GM18517 (cell line): ENCODE measurements around the gene ZNF644.
"Not testable (repeated sequence)": the region's sequence is repeated elsewhere in the genome, so short reads cannot be mapped to it uniquely, and the experiment has no call there.

Experiments used
- ATAC-seq: cut with Tn5 transposase; IDR thresholded peaks from one replicate; pipeline ENCODE4 v1.9.1; 2021; ENCODE audit warnings: mild to moderate bottlenecking, moderate library complexity; ENCODE audit not compliant: unreplicated experiment

Gene ZNF644

GRCh38 chr1:91021686-91022517, at the start of gene ZNF644:
Gene ZNF644 (minus strand): TSS chr1:91022035. CDS start chr1:90982353, 39,682 bp downstream.
- ATAC-seq, result peak; percentile 93

- no peak for ATAC-seq
Observed at GRCh38 chr1:91070298-91070697, 48.5 kb upstream of the ZNF644 start.

DNA sequence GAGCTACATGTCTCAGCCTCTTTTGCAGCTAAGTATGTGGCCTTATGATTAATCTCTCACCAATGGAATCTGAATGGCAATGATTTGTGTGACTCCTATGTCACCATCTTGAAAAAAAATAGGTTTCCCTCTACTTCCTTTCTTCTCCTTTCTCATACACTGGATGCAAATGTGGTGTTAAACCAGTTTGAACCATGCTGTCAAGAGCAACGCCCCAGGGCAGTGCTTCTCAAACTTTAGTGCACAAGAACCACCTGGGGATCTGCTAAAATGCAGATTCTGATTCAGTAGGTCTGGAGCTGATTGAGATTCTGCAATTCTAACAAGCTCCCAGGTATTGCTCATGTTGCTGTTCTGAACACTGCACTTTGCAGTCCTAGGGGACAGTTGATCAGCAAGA, 44.7 kb upstream of the ZNF644 start:
- ATAC-seq, result no peak

DNA sequence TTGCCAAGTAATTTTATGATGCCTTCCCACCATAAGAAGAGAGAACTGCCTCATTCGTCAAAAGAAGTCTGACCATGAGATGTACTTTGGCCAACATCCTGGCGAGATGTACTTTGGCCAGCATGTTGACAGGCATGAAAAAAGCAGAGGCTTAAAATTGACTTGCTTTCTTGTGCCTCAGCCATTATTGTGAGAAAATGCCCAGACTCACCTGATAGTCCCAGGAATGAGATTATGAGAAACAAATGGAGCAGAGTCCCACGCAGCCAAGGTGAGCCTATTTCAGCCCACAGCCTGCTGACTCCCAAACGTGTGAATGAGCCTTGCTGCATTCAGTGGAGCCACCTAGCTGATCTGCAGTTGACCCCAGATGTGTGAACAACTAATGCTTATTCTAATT, 43.5 kb upstream of the ZNF644 start:
- no peak for ATAC-seq

DNA sequence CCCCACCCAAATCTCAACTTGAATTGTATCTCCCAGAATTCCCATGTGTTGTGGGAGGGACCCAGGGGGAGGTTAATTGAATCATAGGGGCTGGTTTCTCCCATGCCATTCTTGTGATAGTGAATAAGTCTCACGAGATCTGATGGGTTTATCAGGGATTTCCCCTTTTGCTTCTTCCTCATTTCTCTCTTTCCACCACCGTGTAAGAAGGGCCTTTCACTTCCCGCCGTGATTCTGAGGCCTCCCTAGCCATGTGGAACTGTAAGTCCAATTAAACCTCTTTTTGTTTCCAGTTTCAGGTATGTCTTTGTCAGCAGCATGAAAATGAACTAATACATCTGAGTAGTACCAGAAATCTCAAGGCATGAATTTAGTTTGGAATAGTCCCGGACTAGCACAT, 41.6 kb upstream of the ZNF644 start:
- not testable (repeated sequence) for ATAC-seq

GRCh38 chr1:91059157-91059556, 37.3 kb upstream of the ZNF644 start:
- no peak for ATAC-seq

DNA sequence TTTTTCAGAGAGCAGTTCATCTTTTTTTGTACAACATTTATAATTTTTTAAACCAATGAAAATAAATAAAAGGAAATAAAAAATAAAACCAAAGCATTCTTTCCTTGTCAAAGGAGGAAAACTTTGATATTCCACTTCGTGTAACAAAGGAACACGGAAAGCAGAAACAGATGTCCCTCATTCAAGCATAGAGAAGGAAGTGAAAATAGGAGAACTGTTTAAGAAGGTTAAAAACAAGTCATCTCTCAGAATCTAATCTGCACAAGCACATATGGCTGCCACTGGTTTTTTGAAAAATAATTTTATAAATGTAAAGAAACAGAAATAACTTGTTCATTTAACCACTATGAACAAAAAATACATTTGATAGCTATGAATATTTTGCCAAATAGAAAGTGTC, 35.9 kb upstream of the ZNF644 start:
- peak; percentile 62 for ATAC-seq

DNA sequence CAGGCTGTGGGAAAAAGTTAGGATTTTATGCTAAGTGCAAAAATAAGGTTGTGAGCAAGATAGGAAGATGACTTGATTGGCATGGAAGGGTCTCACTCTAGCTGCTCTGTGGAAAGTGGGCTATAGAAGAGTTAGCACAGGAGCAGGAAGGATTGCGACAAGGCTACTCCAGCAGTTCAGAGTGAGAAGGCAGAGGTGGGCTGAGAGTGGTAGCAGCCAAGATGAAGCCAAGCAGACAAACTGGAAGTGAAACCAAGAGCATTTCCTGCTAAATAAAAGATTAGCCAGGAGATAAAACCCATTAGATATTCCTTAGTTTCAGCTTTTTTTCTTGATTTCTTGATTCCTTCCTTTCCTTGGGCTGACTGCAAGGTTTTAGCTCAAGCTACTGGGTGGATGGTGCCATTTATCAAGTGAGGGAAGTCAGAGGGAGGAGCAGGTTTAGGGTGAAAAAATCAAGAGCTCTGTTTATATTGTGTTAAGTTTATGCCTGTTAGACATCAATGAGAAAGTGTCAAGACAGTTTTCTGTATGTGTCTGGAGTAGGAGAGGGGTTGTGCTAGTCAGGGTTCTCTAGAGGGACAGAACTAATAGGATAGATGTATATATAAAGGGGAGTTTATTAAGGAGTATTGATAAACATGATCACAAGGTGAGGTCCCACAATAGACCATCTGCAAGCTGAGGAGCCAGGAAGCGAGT, 33.1 kb upstream of the ZNF644 start:
- peak; percentile 72 for ATAC-seq

DNA sequence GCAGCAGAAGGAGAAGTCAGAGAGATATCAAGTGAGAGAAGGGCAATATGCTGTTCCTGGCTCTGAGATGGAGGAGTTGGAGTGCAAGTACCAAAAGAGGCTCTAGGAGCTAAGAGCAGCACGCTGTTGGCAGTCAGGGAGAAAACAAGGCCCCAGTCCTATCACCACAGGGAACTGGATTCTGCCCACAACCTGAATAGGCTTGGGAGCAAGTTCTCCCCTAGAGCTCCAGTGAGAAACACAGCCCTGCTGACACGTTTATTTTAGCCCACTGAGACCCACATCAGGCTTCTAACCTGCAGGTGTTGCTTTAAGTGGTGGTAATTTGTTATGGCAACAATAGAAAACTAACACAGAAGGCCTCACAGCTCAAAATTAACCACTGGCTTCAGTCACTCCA, 31.8 kb upstream of the ZNF644 start:
- ATAC-seq, result no peak

DNA sequence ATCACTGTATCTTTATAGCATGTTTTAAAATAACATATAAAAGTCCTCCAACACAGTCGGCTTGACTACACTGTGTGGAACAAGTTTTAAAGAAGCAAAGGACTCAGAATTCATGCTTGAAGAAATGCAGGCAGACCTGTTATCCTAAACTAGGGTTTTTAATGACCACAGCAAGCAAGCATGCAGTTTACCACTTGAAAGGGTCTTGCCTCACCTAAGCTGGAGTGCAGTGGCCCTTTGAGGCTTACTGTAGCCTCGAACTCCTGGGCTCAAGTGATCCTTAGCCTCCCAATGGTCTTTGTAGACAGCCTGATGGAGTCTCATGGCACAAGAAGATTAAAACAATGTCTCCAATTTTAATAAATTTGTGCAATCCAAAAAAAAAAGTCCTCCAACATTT, 27.7 kb upstream of the ZNF644 start:
- ATAC-seq, result not testable (repeated sequence)

- ATAC-seq, result no peak
Observed at GRCh38 chr1:91046766-91047165, 24.9 kb upstream of the ZNF644 start.

GRCh38 chr1:91045284-91045683, 23.4 kb upstream of the ZNF644 start:
- no peak for ATAC-seq

DNA sequence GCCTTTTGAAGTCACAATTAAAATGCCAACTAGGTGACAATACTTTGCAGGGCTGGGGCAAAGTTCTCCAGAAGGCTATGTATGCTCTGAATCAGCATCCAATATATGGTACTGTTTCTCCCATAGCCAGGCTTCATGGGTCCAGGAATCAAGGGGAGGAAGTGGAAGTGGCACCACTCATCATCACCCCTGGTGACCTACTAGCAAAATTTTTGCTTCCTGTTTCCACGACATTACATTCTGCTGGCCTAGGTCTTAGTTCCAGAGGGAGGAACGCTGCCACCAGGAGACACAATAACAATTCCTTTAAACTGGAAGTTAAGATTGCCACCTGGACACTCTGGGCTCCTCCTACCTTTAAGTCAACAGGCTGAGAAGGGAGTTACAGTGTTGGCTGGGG, 22.9 kb upstream of the ZNF644 start:
- not testable (repeated sequence) for ATAC-seq

GRCh38 chr1:91042372-91042771, 20.5 kb upstream of the ZNF644 start:
- not testable (repeated sequence) for ATAC-seq

DNA sequence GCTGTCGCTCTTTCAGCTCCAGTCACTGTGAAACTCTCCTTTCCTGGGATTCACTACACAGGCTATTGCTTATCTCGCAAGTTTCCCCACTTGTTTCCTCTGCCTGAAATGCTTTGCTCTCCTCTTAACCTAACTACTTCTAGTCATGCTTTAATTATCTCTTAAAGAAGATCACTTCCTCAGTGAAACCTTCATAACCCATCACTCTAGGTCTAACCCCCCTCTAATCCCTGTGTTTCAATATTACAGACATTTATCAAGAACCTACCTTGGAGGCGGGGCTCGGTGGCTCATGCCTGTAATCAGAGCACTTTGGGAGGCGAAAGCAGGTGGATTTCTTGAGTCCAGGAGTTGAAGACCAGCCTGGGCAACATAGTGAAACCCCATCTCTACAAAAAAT, 16.7 kb upstream of the ZNF644 start:
- no peak for ATAC-seq

DNA sequence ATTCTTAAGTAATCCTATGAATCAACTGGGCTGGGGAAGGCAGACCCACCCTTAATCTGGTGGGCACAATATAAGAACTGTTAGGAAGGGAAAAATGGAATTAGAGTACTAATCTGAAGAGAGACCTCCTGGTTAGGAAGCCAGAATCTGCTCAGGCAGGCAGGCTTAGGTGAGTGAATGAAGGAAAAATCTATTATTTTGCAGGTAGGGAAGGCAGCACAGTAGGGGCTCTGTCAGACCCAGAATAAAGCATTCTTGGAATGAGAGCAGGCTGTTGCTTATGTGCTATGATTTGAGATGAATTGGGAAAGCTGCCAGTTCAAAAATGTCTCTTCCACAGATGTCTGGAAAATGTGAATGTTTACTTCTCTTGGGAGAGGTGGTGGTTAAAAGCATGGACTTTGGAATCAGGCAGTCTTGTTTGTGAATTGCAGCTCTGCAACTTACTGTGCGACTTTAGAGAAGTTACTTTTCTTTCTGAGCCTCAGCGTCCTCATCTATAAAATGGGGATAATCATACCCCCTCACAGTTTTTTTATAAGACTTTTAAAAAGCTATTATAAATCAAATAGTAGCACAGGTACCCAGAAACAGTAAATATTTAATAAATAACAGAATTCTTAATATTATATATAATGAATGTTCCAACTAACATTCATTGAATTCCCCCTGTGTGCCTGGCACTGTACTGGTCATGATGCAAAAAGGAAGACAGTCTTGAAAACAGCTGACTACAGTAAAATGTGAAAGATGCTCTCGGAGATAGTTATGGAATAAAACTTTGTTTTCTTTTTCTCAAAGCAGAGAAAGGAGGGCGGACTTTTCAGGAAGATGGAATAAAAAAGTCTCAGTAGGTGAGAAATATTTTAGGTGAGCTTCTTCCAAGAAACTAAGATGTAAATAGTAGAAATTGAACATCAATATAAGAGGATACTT, 15.3 kb upstream of the ZNF644 start:
- ATAC-seq, result no peak

- no peak for ATAC-seq
Observed at GRCh38 chr1:91032349-91032748, 10.5 kb upstream of the ZNF644 start.

DNA sequence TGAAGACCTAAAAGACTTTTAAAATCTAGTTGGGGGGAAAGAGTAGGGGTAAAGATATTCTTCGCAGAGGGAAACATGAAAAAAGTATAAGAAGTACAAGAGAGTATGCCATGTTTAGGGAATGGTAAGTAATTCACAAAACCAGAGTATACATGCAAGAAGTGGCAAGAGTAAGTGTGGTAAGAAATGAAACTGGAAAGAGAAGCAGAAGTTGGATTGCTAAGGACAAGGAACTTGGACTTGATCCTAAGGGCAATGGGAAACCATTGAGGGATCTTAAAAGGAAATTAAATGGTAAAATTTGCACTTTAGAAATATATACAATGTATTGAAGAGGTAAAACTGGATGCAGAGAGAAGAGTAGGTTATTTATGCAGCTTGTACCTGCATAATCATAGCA, 9.2 kb upstream of the ZNF644 start:
- ATAC-seq, result no peak

- no peak for ATAC-seq
Observed at GRCh38 chr1:91026777-91027176, 4.9 kb upstream of the ZNF644 start.

DNA sequence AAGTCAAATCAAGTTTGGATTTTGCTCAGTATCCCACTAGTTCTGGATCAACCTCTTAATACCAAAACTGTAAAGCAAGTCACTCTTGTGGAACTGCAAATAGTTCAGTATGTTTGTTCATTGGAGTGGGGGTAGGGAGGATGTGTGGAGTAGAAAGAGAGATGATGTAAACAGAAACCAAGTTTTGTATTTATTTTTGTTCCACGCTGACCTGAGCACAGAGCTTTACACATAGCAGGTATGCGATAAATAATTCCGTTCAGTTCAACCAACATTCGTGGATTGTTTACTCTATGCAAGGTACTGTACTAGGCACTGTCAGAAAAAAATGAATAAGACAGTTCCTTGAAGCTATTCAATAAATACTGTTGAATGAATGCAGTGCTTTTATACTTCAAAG, 4.5 kb upstream of the ZNF644 start:
- ATAC-seq, result no peak

DNA sequence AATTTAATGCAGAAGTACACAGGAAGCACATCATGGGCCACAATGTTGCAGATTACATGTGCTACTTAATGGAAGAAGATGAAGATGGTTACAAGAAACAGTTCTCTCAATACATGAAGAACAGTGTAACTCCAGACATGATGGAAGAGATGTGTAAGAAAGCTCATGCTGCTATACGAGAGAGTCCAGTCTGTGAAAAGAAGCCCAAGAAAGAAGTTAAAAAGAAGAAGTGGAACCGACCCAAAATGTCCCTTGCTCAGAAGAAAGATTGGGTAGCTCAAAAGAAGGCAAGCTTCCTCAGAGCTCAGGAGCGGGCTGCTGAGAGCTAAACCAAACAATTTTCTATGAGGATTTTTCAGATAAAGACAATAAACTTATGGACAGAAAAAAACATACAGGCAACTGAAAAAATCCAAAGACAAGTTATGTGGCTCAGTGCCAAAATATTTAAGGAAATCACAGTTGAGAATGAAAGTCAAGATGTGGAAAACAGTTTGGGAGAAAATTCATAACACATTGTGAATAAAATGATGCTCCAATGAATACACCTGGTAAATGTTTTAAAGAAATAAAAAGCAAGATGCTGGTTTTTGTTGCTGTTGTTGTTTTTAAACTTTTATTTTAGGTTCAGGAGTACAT, 2.8 kb upstream of the ZNF644 start:
- ATAC-seq, result no peak
